GM19193 (cell line): ENCODE measurements around the gene RNF215.
A peak's percentile ranks its signal among the peaks of the same experiment; 100 is the strongest.

ENCODE experiments used
- POLR2A ChIP-seq: IDR thresholded peaks from 4 replicates; pipeline ENCODE4 v1.6.1; 2011; ENCODE audit not compliant: insufficient read depth, insufficient read length; ENCODE audit errors: extremely low read depth

The RNF215 gene

DNA sequence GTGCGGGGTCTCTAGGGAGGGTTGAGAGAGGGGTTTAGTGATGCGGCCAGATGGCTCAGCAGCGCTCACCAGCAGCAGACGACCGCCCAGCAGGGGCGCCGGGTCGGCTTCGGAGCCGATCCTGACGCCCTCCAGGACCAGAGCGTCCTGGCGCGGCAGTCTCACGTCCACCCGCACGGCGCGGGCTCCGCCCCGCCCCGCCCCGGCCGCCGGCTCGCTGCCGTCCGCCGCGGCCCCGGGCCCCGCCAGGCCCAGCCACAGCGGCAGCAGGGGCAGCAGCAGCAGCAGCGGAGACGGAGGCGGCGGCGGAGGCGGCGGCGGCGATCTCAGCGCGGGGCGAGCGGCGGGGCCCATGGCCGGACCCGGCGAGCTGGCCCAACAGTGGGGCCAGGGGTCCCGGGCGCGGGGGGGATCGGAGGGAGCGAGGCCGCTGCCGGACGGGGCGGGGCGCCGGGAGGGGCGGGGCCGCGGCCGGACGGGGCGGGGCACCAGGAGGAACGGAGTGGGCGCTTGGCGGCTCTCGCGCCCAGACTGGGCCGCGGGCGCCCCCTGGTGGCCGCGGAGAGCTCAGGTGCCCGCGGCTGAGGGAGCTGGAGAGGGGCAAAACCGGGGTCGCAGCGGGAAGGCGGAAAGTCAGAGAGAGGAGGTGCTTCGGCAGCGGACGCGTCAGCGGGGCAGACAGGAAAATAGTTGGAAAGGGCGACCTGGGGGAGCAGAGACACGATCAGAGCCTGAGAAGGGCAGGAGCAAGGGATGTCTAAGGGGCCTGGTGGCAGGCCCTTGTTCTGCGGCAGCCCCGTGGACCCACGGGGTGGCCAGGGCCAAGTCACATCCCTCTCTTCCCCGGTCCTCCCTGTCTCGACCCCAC lies at the start of gene RNF215:
TSS of gene RNF215 (minus strand) at position 452 of the 868 bp plus-strand sequence. CDS start at position 354, 98 bp downstream.
- TF ChIP-seq POLR2A, result peak; percentile 28

- TF ChIP-seq POLR2A, result no peak
These were observed 49.0 kb upstream of the RNF215 start for GRCh38 chr22:30436196-30436595.

DNA sequence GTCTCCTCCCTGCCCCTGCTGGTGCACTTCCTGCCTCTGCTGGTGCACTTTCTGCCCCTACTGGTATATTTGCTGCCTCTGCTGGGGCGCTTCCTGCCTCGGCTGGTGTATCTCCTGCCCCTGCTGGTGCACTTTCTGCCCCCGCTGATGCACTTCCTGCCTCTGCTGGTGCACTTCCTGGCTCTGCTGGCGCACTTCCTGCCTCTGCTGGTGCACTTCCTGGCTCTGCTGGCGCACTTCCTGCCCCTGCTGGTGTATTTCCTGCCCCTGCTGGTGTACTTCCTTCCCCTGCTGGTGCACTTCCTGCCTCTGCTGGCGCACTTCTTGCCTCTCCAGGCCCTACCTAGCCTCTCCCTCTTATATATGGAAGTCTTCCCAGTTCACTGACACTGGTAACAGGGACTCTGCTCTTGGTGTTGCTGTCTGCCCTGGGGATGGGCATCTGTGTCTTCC lies 48.5 kb upstream of the RNF215 start:
- no peak for TF ChIP-seq POLR2A

DNA sequence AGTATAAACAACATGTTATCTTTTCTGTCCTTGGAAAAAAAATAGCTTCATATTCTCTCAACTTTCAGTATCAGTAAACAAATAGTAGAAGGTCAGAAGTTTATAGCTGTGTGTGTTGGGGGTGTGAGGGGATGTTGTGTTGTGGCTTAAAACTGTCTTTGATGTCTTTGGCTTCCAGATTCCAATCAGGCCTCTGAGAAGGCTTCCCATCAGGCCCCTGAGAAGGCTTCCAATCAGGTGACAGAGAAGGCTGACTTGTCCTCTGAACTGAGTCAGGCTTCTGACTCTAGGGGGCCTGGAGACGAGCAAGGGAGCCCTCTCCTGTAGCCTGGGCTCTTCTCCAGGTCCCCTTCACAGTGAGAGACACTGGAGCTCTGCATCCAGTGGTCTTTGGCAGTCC lies 47.6 kb upstream of the RNF215 start:
- no peak for TF ChIP-seq POLR2A

DNA sequence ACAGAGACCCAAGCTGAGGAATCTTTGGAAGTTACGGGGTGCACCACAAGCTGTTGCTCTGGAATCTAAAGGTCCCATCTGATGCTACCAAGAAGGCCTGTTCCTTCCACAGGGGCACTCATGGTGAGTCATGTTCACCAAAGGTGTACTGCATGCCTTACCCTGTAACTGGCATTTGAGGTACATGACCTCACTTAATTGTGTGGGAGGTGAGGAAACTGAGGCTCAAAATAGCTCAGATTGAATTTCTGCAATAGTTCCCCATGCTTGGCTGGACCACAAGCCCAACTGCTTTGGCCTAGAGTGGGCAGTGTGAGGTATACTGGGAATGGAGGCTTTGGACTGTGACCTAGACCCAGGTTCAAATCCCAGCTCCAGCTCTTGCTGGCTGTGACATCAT lies 46.6 kb upstream of the RNF215 start:
- TF ChIP-seq POLR2A, result no peak

- no peak for TF ChIP-seq POLR2A
These were observed 46.0 kb upstream of the RNF215 start for GRCh38 chr22:30433227-30433626.

- no peak for TF ChIP-seq POLR2A
These were observed 45.3 kb upstream of the RNF215 start for GRCh38 chr22:30432520-30432919.

DNA sequence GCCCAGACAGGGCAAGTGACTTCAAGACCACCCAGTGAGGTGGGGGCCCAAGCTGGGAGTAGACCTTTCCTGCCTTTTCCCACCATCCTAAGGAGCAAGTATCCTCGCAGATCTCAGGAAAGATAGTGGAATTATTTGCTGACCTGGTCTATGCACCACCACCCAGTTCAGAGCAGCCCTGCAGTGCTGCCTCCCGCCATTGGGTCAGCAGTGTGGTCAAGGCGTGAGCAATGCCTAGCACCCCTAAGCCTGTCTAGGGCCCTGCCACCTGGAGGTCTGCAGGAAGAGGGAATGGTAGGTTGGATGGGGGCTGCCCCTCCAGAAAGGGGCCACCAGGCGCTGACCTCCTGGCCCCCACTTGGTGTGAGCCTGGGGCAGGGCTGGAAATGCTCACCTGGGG lies 44.9 kb upstream of the RNF215 start:
- no peak for TF ChIP-seq POLR2A

- TF ChIP-seq POLR2A, result no peak
These were observed 43.7 kb upstream of the RNF215 start for GRCh38 chr22:30430933-30431332.

- no peak for TF ChIP-seq POLR2A
These were observed 42.7 kb upstream of the RNF215 start for GRCh38 chr22:30429887-30430286.

DNA sequence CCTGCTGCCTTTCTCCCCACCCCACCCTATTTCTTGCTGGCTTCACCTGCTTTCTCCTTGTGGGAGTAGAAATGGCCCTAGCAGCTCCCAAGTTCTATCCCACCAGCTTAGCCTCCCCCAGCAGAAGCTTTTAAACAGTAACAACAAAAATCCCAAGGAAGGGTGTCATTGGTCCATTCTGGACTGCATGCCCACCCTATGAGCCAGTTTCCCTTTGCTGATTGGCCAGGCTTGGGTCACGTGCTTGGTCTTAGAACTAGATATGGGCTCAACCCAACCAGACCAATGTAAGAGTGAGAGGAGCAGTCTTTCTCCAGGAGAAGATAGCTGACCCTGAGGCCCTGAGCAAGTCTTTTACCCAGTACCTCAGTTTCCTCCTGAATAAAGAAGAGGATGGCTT lies 40.7 kb upstream of the RNF215 start:
- no peak for TF ChIP-seq POLR2A

GRCh38 chr22:30426388-30427353 lies 39.5 kb upstream of the RNF215 start:
- no peak for TF ChIP-seq POLR2A

DNA sequence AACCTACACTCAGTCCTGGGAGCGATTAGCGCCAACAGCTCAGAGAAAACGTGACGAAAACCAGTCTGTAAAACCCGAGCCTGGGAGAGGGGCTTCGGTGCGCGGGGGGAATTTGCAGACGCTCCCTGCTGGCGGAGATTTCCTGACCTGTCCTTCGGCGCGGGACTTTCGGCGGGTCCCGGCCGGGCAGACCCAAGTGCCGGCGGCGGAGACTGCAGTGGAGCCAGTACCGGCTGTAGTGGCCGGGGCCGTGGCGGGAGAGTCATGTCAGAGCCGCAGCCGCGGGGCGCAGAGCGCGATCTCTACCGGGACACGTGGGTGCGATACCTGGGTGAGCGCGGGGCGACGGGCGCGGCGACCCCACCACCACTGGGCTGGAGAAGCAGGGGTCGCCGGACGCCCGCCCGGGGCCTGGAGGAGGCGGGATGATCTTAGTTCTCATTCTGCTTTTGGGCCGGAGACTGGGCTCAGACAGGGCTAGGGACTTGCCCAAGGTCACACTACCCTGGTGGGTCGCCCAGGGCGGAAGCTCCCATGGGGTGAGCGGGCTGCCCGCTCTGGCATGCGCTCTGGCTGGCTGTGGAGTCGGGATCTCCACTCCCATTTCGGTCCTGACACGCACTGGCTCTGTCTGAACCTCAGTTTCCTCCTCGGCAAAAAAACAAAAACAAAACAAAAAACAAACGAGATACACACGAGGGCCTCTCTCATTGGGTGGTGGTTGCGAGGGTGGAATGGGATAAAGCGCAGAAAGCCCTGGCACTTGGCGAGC lies 38.6 kb upstream of the RNF215 start, which contains the start of gene MTFP1:
TSS of gene MTFP1 (plus strand) at position 153 of the 772 bp plus-strand sequence. CDS start at position 265, 112 bp downstream.
- peak; percentile 67 for TF ChIP-seq POLR2A

- no peak for TF ChIP-seq POLR2A
These were observed 38.1 kb upstream of the RNF215 start for GRCh38 chr22:30425327-30425615.

DNA sequence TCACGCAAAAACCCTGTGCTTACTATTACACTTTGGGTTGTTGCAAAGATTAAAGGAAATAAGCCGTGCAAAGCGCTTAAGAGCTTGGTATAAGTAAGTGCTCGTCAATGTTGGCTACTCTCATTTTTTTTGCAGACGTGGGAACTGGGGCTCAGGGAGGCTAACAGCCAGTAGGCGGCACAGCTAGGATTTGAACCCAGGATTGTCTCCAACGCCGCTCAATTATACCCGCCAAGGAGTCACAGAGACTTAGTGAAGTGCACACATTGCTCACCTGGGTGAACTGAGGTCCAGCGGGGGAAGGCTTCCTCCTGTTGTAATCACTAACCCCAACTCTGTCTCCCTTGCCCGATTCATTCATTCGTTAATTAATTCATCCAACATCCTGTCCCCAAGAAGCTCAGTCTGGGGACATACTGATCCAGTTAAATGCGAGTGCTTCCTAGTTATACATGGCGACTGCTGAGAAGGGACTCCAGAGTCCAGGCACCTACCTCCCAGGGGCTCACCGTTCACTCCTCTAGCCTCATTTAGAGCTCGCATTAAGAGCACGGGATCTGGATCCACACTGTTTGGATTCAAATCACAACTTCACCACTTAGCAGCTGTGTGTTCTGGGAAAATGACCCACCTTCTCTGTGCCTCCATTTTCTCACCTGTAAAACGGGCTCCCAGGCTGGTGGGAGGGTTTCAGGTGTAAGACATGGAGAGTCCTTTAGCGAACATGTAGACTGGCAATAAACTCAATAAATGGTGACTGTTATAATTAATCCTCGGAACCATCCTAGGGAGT lies 37.5 kb upstream of the RNF215 start:
- no peak for TF ChIP-seq POLR2A
